Middle frontal gyrus (tissue), 1 donor: ENCODE measurements around the gene ANKS3.
"Not testable (repeated sequence)": the region's sequence is repeated elsewhere in the genome, so short reads cannot be mapped to it uniquely, and the experiment has no call there.

Experiments used
- DNase-seq: peaks from one replicate; pipeline ENCODE4 v3.0.0-alpha.2; 2015; ENCODE audit warnings: low spot score; ENCODE audit errors: extremely low spot score

The ANKS3 gene

GRCh38 chr16:4755687-4756086 lies 21.6 kb upstream of the ANKS3 start:
- DNase-seq, result no peak

GRCh38 chr16:4754865-4755264 lies 20.8 kb upstream of the ANKS3 start:
- DNase-seq, result no peak

- no peak for DNase-seq
These were observed 19.2 kb upstream of the ANKS3 start for GRCh38 chr16:4753227-4753626.

- no peak for DNase-seq
These were observed 18.5 kb upstream of the ANKS3 start for GRCh38 chr16:4752351-4753100.

- no peak for DNase-seq
These were observed 16.8 kb upstream of the ANKS3 start for GRCh38 chr16:4750896-4751295.

GRCh38 chr16:4749700-4750257 lies 15.7 kb upstream of the ANKS3 start:
- DNase-seq, result no peak

- DNase-seq, result no peak
These were observed 14.8 kb upstream of the ANKS3 start for GRCh38 chr16:4748682-4749411.

GRCh38 chr16:4747906-4748681 lies 14.0 kb upstream of the ANKS3 start:
- DNase-seq, result no peak

- no peak for DNase-seq
These were observed 13.0 kb upstream of the ANKS3 start for GRCh38 chr16:4746991-4747574.

- DNase-seq, result no peak
These were observed 12.1 kb upstream of the ANKS3 start for GRCh38 chr16:4746215-4746614.

- DNase-seq, result no peak
These were observed 11.2 kb upstream of the ANKS3 start for GRCh38 chr16:4745274-4745569.

GRCh38 chr16:4744555-4745273 lies 10.6 kb upstream of the ANKS3 start:
- DNase-seq, result no peak

GRCh38 chr16:4743226-4743878 lies 9.3 kb upstream of the ANKS3 start:
- DNase-seq, result no peak

GRCh38 chr16:4738370-4738769 lies 4.3 kb upstream of the ANKS3 start:
- not testable (repeated sequence) for DNase-seq

- no peak for DNase-seq
These were observed 3.5 kb upstream of the ANKS3 start for GRCh38 chr16:4737545-4737944.

- no peak for DNase-seq
These were observed 2.5 kb upstream of the ANKS3 start for GRCh38 chr16:4736546-4736945.

GRCh38 chr16:4734730-4735535 lies 862 bp upstream of the ANKS3 start:
- peak; percentile 45 for DNase-seq

GRCh38 chr16:4733747-4734062 lies 366 bp downstream of the ANKS3 start:
- no peak for DNase-seq

GRCh38 chr16:4733211-4733742 lies 794 bp downstream of the ANKS3 start:
- no peak for DNase-seq

GRCh38 chr16:4729876-4730275 lies 4.2 kb downstream of the ANKS3 start:
- DNase-seq, result no peak
